PC-3 (cell line): Measurements from ENCODE around the gene KRT85.

Experiments used
- EZH2 ChIP-seq: fragments of 300-600 bp; sonication (generic); IDR thresholded peaks from one replicate; pipeline ENCODE4 v1.6.1; 2017; ENCODE audit warnings: antibody characterized with exemption, mild to moderate bottlenecking, low read length; ENCODE audit not compliant: unreplicated experiment
- EZH2phosphoT487 ChIP-seq: fragments of 300-600 bp; sonication (generic); IDR thresholded peaks from 2 replicates; pipeline ENCODE4 v1.6.1; 2018; ENCODE audit warnings: mild to moderate bottlenecking, antibody characterized with exemption, low read length, borderline replicate concordance
- TF ChIP-seq, protein P1 (sequence below): fragments of 300-600 bp; sonication (generic); conservative IDR thresholded peaks from 2 replicates; pipeline ENCODE4 v1.5.1; 2017; ENCODE audit warnings: antibody characterized with exemption, low read depth, mild to moderate bottlenecking, low read length

DNA sequence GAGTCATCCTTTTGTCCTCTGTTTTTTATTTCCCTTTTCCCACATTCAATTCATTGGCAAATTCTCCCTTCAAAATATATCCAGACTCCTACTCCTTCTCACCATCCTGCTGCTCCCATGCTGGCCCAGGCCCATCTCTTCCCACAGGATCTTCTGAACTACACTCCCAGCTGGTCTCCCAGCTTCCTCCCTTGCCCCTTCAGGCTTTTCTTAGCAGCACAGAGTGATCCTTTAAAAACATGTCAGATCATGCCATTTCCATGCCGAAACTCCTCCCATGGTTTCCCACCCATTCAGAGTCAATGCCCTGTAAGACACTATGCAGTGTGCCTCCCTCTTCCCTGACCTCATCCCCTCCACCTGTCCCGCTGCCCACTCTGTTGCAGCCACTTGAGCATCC lies 20.6 kb upstream of the KRT85 start:
- TF ChIP-seq, protein P1, sequence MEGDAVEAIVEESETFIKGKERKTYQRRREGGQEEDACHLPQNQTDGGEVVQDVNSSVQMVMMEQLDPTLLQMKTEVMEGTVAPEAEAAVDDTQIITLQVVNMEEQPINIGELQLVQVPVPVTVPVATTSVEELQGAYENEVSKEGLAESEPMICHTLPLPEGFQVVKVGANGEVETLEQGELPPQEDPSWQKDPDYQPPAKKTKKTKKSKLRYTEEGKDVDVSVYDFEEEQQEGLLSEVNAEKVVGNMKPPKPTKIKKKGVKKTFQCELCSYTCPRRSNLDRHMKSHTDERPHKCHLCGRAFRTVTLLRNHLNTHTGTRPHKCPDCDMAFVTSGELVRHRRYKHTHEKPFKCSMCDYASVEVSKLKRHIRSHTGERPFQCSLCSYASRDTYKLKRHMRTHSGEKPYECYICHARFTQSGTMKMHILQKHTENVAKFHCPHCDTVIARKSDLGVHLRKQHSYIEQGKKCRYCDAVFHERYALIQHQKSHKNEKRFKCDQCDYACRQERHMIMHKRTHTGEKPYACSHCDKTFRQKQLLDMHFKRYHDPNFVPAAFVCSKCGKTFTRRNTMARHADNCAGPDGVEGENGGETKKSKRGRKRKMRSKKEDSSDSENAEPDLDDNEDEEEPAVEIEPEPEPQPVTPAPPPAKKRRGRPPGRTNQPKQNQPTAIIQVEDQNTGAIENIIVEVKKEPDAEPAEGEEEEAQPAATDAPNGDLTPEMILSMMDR, result no peak
- no peak for TF ChIP-seq EZH2
- no peak for TF ChIP-seq EZH2phosphoT487
